Keratinocyte (primary cell): ENCODE data around the gene TAB3. TPM values are rescaled to one million over a fixed set of nuclear protein-coding genes. Genes with fewer than 3 reads are reported as not detected.
A peak's percentile ranks its signal among the peaks of the same experiment; 100 is the strongest.

Experiments used
- DNase-seq: peaks from one replicate; pipeline ENCODE4 v3.0.0-alpha.2; 2011; ENCODE audit warnings: low read depth, missing footprints, low spot score
- FAIRE-seq: peaks from 2 replicates; lab custom pipeline; 2011; peaks lifted over from hg19 to GRCh38; lab: Jason Lieb, UNC
- H2AFZ ChIP-seq: 2 replicates; pipeline ENCODE4 v1.6.0; 2012; ENCODE audit warnings: low read length, control low read depth, inconsistent platforms; ENCODE audit not compliant: control insufficient read depth
- H3K27ac ChIP-seq: 2 replicates; pipeline ENCODE4 v1.5.1; 2011; ENCODE audit warnings: low read length; ENCODE audit not compliant: control insufficient read depth, insufficient read depth
- H3K27me3 ChIP-seq: 3 replicates; pipeline ENCODE4 v1.6.0; 2011; ENCODE audit warnings: low read length; ENCODE audit not compliant: control insufficient read depth, insufficient read depth; ENCODE audit errors: extremely low read depth
- H3K36me3 ChIP-seq, 2 experiments: 2 replicates in 1 of 2; 3 replicates in 1 of 2; pipeline ENCODE4 v1.5.1; 2011; ENCODE audit warnings: low read length in 2 of 2, mild to moderate bottlenecking in 1 of 2; ENCODE audit not compliant: control insufficient read depth in 2 of 2, insufficient read depth in 2 of 2; ENCODE audit errors: extremely low read depth in 1 of 2
- H3K4me1 ChIP-seq: 3 replicates; pipeline ENCODE4 v1.5.1; 2011; ENCODE audit warnings: low read length; ENCODE audit not compliant: control insufficient read depth, insufficient read depth; ENCODE audit errors: extremely low read depth
- H3K4me2 ChIP-seq: 3 replicates; pipeline ENCODE4 v1.6.0; 2011; ENCODE audit warnings: low read depth, low read length; ENCODE audit not compliant: control insufficient read depth, insufficient read depth; ENCODE audit errors: extremely low read depth
- H3K4me3 ChIP-seq, 3 experiments: fragments of 200-600 bp in 1 of 3; sonication (generic) in 1 of 3; 2 replicates in 2 of 3; 3 replicates in 1 of 3; pipeline ENCODE4 v1.5.1; 2011 to 2016; ENCODE audit warnings: low read length in 3 of 3, mild to moderate bottlenecking in 3 of 3, control low read depth in 2 of 3, inconsistent platforms in 1 of 3, low read depth in 1 of 3, mixed read lengths in 1 of 3, mixed run types in 1 of 3, moderate library complexity in 1 of 3; ENCODE audit not compliant: control insufficient read depth in 2 of 3, insufficient read depth in 2 of 3; ENCODE audit errors: extremely low read depth in 1 of 3
- H3K79me2 ChIP-seq: 2 replicates; pipeline ENCODE4 v1.6.0; 2012; ENCODE audit warnings: low read length; ENCODE audit not compliant: control insufficient read depth, insufficient read depth
- H3K9ac ChIP-seq: 3 replicates; pipeline ENCODE4 v1.6.0; 2011; ENCODE audit warnings: low read length; ENCODE audit not compliant: control insufficient read depth, insufficient read depth; ENCODE audit errors: extremely low read depth
- H3K9me1 ChIP-seq: 3 replicates; pipeline ENCODE4 v1.6.0; 2011; ENCODE audit warnings: low read length; ENCODE audit not compliant: control insufficient read depth, insufficient read depth; ENCODE audit errors: extremely low read depth
- H3K9me3 ChIP-seq: 2 replicates; pipeline ENCODE4 v1.5.1; 2012; ENCODE audit warnings: low read depth, low read length; ENCODE audit not compliant: control insufficient read depth
- H4K20me1 ChIP-seq: 3 replicates; pipeline ENCODE4 v1.6.0; 2011; ENCODE audit warnings: low read length; ENCODE audit not compliant: control insufficient read depth, insufficient read depth; ENCODE audit errors: extremely low read depth
- CTCF ChIP-seq, 3 experiments: IDR thresholded peaks in 1 of 3; conservative IDR thresholded peaks in 1 of 3; optimal IDR thresholded peaks in 1 of 3; 2 replicates in 2 of 3; 3 replicates in 1 of 3; pipeline versions ENCODE3 to v1.5.1; 2011; ENCODE audit warnings: low read length in 3 of 3, mild to moderate bottlenecking in 3 of 3, moderate library complexity in 2 of 3, control low read depth in 1 of 3, inconsistent platforms in 1 of 3; ENCODE audit not compliant: insufficient read depth in 2 of 3; ENCODE audit errors: extremely low read depth in 1 of 3
- EZH2 ChIP-seq: IDR thresholded peaks from one replicate; pipeline ENCODE4 v1.6.1; 2012; ENCODE audit warnings: inconsistent platforms, mild to moderate bottlenecking, low read length, moderate library complexity
- dilution Hi-C: fragments of 300-500 bp; cut with MboI; formaldehyde crosslinking; loops from one replicate; pipeline ENCODE4 v1.7.0; 2020; ENCODE audit warnings: low sequenced_read_pairs; ENCODE audit not compliant: extremely low pct_ligation_motif_present
- polyA plus RNA-seq, 5 experiments: library from polyadenylated mRNA; depleted of rRNA in 3 of 5; stranded (reverse) in 3 of 5; stranded (forward) in 1 of 5; unstranded in 1 of 5; fragments of >200 nt; gene quantifications; 1 replicate in 1 of 5; 2 replicates in 3 of 5; 3 replicates in 1 of 5; pipeline versions ENCODE4 v1.2.1 to v1.2.3, GENCODE V29; 2011 to 2012; ENCODE audit warnings: missing spikeins in 2 of 5, low read depth in 1 of 5, low replicate concordance in 1 of 5

The TAB3 gene
- polyA plus RNA-seq, 1 donor (not counting 4 experiments of a cell fraction or from before 2014, with no cell fraction given): 25.5 TPM

GRCh38 chrX:30875957-30876356 lies 13.1 kb downstream of the TAB3 start:
- Histone ChIP-seq H3K9me3 (no peaks in the 10 kb centered on the region), H3K79me2 (peaks cover 41% of the 10 kb centered on the region), H3K4me3 (peak overlapping the region in 1 of 3 experiments; percentile 41), H3K27ac (peak overlapping the region; percentile 93), H4K20me1 (no peaks in the 10 kb centered on the region), H3K36me3 (no peaks in the 10 kb centered on the region), H3K9me1 (no peaks in the 10 kb centered on the region), H3K9ac (peak overlapping the region; percentile 69), H3K4me2 (peak overlapping the region; percentile 72), H3K27me3 (no peaks in the 10 kb centered on the region), H2AFZ (no peak overlapping the region), H3K4me1 (peaks cover 21% of the 10 kb centered on the region)
- DNase-seq (peak; percentile 45), FAIRE-seq (peak; percentile 71)
- dilution Hi-C loops: no loop called here
- TF ChIP-seq CTCF (optimal IDR thresholded peaks at IDR 0.05 in 1 of 3, IDR thresholded peaks at IDR 0.05 in 1 of 3, conservative IDR thresholded peaks at IDR 0.05 in 1 of 3; ENCODE audit: extremely low read depth in 1 of 3, insufficient read depth in 2 of 3, low read length in 3 of 3) (no peak), EZH2 (no peak)

- H3K9me1 ChIP-seq: no peaks in the 10 kb centered on the region
- no peaks in the 10 kb centered on the region for H3K9me3 ChIP-seq
- dilution Hi-C loops: no loop called here
- no peak overlapping the region for H3K9ac ChIP-seq
- H2AFZ ChIP-seq: no peak overlapping the region
- no peaks in the 10 kb centered on the region for H3K27me3 ChIP-seq
- peaks cover 21% of the 10 kb centered on the region for H3K4me1 ChIP-seq
- peaks cover 32% of the 10 kb centered on the region for H3K79me2 ChIP-seq
- no peaks in the 10 kb centered on the region for H3K36me3 ChIP-seq
- FAIRE-seq (no peak), DNase-seq (no peak)
- TF ChIP-seq EZH2 (no peak), CTCF (optimal IDR thresholded peaks at IDR 0.05 in 1 of 3, IDR thresholded peaks at IDR 0.05 in 1 of 3, conservative IDR thresholded peaks at IDR 0.05 in 1 of 3; ENCODE audit: extremely low read depth in 1 of 3, insufficient read depth in 2 of 3, low read length in 3 of 3) (no peak)
- H3K4me2 ChIP-seq: no peak overlapping the region
- H3K4me3 ChIP-seq: no peak overlapping the region
- no peaks in the 10 kb centered on the region for H4K20me1 ChIP-seq
- H3K27ac ChIP-seq: peak overlapping the region; percentile 93
Observed at GRCh38 chrX:30874851-30875250, 14.2 kb downstream of the TAB3 start.
